Measurements from ENCODE around the gene PPP2R2C.

DNA sequence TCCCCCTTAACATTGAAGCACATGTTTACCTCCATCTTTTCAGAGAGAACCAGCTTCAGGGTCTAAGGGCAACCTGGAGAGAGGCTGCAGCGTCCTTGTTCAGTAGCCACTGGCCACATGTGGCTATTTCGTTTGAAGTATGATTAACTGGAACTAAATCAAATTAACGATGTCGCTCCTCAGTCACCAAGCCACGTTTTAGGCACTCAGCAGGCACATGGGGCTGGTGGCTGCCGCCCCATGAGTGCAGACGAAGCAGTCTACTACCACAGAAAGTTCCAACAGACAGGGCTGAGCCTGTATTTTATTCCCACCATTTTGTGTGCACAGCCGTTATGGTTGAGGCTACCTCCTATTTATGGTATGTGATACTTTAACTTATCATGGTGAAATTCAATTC is 103.4 kb downstream of the PPP2R2C start:
- TF ChIP-seq POLR2A (IDR thresholded peaks at IDR 0.05; ENCODE audit: borderline replicate concordance, extremely low read depth, insufficient read depth, insufficient read length), result no peak
- TF ChIP-seq, protein P1, sequence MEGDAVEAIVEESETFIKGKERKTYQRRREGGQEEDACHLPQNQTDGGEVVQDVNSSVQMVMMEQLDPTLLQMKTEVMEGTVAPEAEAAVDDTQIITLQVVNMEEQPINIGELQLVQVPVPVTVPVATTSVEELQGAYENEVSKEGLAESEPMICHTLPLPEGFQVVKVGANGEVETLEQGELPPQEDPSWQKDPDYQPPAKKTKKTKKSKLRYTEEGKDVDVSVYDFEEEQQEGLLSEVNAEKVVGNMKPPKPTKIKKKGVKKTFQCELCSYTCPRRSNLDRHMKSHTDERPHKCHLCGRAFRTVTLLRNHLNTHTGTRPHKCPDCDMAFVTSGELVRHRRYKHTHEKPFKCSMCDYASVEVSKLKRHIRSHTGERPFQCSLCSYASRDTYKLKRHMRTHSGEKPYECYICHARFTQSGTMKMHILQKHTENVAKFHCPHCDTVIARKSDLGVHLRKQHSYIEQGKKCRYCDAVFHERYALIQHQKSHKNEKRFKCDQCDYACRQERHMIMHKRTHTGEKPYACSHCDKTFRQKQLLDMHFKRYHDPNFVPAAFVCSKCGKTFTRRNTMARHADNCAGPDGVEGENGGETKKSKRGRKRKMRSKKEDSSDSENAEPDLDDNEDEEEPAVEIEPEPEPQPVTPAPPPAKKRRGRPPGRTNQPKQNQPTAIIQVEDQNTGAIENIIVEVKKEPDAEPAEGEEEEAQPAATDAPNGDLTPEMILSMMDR (IDR thresholded peaks at IDR 0.05 in 2 of 3, conservative IDR thresholded peaks at IDR 0.05 in 1 of 3; ENCODE audit: borderline replicate concordance in 1 of 3, insufficient read depth in 1 of 3, low read depth in 2 of 3, low read length in 2 of 3), result no peak
- no peak for TF ChIP-seq FOSL1 (IDR thresholded peaks at IDR 0.05; ENCODE audit: low read depth)
- TF ChIP-seq EZH2phosphoT487 (IDR thresholded peaks at IDR 0.05; ENCODE audit: borderline replicate concordance), result no peak
- TF ChIP-seq, protein P2, sequence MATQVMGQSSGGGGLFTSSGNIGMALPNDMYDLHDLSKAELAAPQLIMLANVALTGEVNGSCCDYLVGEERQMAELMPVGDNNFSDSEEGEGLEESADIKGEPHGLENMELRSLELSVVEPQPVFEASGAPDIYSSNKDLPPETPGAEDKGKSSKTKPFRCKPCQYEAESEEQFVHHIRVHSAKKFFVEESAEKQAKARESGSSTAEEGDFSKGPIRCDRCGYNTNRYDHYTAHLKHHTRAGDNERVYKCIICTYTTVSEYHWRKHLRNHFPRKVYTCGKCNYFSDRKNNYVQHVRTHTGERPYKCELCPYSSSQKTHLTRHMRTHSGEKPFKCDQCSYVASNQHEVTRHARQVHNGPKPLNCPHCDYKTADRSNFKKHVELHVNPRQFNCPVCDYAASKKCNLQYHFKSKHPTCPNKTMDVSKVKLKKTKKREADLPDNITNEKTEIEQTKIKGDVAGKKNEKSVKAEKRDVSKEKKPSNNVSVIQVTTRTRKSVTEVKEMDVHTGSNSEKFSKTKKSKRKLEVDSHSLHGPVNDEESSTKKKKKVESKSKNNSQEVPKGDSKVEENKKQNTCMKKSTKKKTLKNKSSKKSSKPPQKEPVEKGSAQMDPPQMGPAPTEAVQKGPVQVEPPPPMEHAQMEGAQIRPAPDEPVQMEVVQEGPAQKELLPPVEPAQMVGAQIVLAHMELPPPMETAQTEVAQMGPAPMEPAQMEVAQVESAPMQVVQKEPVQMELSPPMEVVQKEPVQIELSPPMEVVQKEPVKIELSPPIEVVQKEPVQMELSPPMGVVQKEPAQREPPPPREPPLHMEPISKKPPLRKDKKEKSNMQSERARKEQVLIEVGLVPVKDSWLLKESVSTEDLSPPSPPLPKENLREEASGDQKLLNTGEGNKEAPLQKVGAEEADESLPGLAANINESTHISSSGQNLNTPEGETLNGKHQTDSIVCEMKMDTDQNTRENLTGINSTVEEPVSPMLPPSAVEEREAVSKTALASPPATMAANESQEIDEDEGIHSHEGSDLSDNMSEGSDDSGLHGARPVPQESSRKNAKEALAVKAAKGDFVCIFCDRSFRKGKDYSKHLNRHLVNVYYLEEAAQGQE (IDR thresholded peaks at IDR 0.05; ENCODE audit: low read depth), result no peak
- TF ChIP-seq, protein P3, sequence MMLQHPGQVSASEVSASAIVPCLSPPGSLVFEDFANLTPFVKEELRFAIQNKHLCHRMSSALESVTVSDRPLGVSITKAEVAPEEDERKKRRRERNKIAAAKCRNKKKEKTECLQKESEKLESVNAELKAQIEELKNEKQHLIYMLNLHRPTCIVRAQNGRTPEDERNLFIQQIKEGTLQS (IDR thresholded peaks at IDR 0.05), result no peak
- no peak for TF ChIP-seq EZH2 (IDR thresholded peaks at IDR 0.05)
- TF ChIP-seq ZNF274 (IDR thresholded peaks at IDR 0.05; ENCODE audit: low read depth, low read length), result no peak

Data from HCT116 (cell line).